GM13976 (cell line): Measurements from ENCODE around the gene RPS6KB2.

Experiments
- DNase-seq: peaks from one replicate; pipeline ENCODE4 v3.0.0; 2012; ENCODE audit warnings: low spot score
- CTCF ChIP-seq: IDR thresholded peaks from 2 replicates; pipeline ENCODE4 v1.5.1; 2012; ENCODE audit warnings: borderline replicate concordance, mild to moderate bottlenecking; ENCODE audit not compliant: insufficient read depth; ENCODE audit errors: extremely low read depth, missing control alignments, control extremely low read depth
- in situ Hi-C: fragments of 300-500 bp; cut with MboI; formaldehyde crosslinking; loops from one replicate; pipeline ENCODE4 v1.12.0; 2022; ENCODE audit warnings: low sequenced_read_pairs, mixed read lengths, inconsistent platforms; ENCODE audit not compliant: unreplicated experiment

The RPS6KB2 gene

GRCh38 chr11:67404515-67405195 is 23.6 kb upstream of the RPS6KB2 start:
- no peak for TF ChIP-seq CTCF
- no peak for DNase-seq
- in situ Hi-C loops = no loop called here

- no peak for DNase-seq
- TF ChIP-seq CTCF = no peak
- in situ Hi-C loops = no loop called here
Observed at GRCh38 chr11:67405196-67405567, 23.1 kb upstream of the RPS6KB2 start.

- in situ Hi-C loops = no loop called here
- TF ChIP-seq CTCF = no peak
- DNase-seq = no peak
Observed at GRCh38 chr11:67405688-67406339, 22.5 kb upstream of the RPS6KB2 start.

- in situ Hi-C loops = no loop called here
- no peak for TF ChIP-seq CTCF
- no peak for DNase-seq
Observed at GRCh38 chr11:67406420-67406968, 21.8 kb upstream of the RPS6KB2 start.

- DNase-seq = no peak
- TF ChIP-seq CTCF = no peak
Observed at GRCh38 chr11:67406969-67407687, 21.2 kb upstream of the RPS6KB2 start.

GRCh38 chr11:67407688-67408163 is 20.6 kb upstream of the RPS6KB2 start:
- DNase-seq = no peak
- no peak for TF ChIP-seq CTCF
- in situ Hi-C loops = no loop called here

More at GRCh38 chr11:67406969-67407687, 21.2 kb upstream of the RPS6KB2 start:
- in situ Hi-C loops = no loop called here
